Measurements from ENCODE around the gene WNT7B.

DNA sequence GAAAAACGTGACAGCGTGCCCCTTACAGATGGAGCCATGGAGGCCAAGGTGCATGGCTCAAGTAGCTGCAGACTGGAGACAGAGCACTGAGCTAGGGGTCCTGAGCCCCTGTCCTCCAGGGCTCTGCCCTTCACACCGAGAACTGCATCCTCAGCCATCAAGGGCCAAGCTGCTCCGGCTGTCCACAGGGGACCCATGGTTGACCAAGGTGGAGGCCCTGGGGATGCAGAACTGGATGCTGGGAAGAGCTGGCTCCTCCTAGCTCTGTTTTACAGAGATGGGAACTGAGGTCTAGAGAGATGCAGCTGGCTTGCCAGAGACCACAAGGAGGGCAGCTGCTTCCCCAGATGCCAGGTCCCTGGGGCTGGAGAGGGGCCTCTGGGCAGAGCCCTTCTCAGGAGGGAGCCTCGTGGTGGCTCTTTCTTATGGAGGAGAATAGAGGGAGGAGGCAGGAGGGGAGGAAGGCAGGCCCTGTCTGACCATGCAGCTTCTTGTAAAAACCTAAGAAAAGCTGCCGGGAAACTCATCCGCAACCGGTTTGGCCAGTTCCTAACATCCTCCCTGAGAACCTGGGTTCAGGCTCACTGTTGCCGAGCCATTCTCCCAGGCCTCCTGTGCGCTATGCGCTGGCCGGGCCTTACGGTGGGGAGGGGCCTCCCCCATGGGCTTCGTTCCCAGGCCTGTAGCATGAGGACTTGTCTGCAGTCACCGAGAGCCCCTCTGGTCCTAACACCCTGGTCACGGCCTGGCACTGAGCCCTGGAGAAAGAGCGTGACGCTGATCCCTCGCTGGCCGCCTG lies 80.6 kb downstream of the WNT7B start:
- TF ChIP-seq, protein P1, sequence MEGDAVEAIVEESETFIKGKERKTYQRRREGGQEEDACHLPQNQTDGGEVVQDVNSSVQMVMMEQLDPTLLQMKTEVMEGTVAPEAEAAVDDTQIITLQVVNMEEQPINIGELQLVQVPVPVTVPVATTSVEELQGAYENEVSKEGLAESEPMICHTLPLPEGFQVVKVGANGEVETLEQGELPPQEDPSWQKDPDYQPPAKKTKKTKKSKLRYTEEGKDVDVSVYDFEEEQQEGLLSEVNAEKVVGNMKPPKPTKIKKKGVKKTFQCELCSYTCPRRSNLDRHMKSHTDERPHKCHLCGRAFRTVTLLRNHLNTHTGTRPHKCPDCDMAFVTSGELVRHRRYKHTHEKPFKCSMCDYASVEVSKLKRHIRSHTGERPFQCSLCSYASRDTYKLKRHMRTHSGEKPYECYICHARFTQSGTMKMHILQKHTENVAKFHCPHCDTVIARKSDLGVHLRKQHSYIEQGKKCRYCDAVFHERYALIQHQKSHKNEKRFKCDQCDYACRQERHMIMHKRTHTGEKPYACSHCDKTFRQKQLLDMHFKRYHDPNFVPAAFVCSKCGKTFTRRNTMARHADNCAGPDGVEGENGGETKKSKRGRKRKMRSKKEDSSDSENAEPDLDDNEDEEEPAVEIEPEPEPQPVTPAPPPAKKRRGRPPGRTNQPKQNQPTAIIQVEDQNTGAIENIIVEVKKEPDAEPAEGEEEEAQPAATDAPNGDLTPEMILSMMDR (IDR thresholded peaks at IDR 0.05; ENCODE audit: low read length) = no peak
- no peak for TF ChIP-seq EZH2 (optimal IDR thresholded peaks at IDR 0.05; ENCODE audit: low read depth, low read length)
- TF ChIP-seq EZH2phosphoT487 (IDR thresholded peaks at IDR 0.05; ENCODE audit: low read length) = no peak

Data from MM.1S (cell line).